Astrocyte (in vitro differentiated cells and primary cell): Measurements from ENCODE around the gene USP50.

Experiments
- CTCF ChIP-seq: IDR thresholded peaks from 2 replicates; pipeline ENCODE4 v1.5.1; 2011; ENCODE audit warnings: low read depth, mild to moderate bottlenecking, inconsistent platforms, low read length, moderate library complexity; ENCODE audit not compliant: insufficient read depth
- EZH2 ChIP-seq: IDR thresholded peaks from 2 replicates; pipeline ENCODE4 v1.6.1; 2012; ENCODE audit warnings: mild to moderate bottlenecking, low read length, inconsistent platforms; ENCODE audit not compliant: insufficient read depth

- TF ChIP-seq CTCF = no peak
- TF ChIP-seq EZH2 = no peak
Measured at GRCh38 chr15:50485389-50485788, 61.1 kb downstream of the USP50 start.
